Activated gamma-delta T cell (primary cell): ENCODE data around the gene IGF2BP2.
"Not testable (repeated sequence)": the region's sequence is repeated elsewhere in the genome, so short reads cannot be mapped to it uniquely, and the experiment has no call there.

Experiments used
- DNase-seq: peaks from one replicate; lab custom pipeline; 2025; lab: John Stamatoyannopoulos, UW

The IGF2BP2 gene

DNA sequence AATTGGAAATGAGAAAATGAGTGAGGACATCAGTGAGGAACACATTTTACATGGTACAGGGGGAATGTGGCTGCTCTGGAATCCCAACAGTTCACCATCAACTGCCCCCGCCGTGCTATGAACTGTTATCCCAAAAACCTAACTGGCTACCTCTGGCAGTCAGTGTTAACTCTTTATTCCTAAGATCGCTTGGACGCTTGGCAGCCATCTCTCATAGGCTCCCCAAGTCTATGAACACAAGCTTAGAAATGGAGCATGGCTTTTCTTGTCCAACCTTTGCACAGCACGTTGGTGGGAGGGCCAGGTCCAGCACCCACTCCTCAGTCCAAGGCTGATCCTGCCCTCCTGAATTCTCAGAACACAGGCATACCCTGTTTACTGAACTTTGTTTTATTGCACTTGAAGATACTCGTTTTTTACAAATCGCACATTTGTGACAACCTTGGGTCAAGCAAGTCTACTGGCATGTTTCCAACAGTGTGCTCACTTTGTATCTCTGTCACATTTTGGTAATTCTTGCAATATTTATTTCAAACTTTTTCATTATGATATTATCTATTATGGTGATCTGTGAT, 185.1 kb downstream of the IGF2BP2 start:
- no peak for DNase-seq

DNA sequence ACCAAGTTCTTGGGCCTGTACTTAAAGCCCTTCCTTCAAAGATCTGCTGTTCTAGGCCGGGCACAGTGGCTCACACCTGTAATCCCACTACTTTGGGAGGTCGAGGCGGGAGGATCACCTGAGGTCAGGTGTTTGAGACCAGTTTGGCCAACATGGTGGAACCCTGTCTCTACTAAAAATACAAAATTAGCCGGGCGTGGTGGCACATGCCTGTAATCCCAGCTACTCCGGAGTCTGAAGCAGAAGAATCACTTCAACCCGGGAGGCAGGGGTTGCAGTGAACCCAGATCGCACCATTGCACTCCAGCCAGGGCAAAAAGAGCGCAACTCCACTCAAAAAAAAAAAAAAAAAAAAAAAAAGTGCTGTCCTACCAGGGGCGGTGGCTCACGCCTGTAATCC, 186.2 kb downstream of the IGF2BP2 start:
- DNase-seq = not testable (repeated sequence)

DNA sequence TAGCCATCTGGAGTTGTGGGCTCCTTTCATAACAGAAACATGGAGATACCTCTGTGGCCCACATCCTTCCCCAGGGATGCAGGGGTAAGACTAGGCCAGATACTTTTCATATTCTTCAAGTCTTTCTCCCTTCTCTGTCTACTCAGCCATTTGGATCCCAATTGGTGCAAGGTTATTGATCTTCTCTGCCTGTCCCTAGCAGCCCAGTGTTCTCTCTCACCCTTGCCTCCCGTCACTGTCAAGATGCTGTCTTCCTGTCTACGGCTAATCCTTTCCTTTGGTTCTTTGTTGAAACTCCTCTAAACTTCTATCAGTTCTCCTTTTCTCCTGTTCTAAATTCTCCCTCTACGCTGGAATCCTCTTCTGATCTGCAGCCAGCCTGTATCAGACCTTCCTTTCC, 187.5 kb downstream of the IGF2BP2 start:
- DNase-seq = no peak

DNA sequence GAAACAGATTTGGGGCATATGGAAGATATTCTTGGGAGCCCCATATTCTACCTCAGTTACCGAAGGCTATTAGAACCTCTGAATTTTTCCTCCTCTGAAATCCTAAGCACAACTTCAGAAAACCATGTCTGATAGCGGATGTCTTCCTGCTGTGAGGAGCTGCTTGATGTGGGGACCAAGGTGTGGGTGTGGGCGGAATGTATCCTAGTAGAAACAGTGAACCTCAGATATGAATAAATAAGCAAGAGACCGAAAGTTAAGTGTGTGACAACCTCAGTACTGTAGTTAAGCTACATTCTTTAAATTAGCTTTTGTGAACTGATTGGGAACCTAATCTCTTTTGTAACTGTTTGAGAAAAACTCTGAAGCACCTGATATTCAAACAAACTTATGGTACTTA, 191.8 kb downstream of the IGF2BP2 start:
- DNase-seq = no peak

DNA sequence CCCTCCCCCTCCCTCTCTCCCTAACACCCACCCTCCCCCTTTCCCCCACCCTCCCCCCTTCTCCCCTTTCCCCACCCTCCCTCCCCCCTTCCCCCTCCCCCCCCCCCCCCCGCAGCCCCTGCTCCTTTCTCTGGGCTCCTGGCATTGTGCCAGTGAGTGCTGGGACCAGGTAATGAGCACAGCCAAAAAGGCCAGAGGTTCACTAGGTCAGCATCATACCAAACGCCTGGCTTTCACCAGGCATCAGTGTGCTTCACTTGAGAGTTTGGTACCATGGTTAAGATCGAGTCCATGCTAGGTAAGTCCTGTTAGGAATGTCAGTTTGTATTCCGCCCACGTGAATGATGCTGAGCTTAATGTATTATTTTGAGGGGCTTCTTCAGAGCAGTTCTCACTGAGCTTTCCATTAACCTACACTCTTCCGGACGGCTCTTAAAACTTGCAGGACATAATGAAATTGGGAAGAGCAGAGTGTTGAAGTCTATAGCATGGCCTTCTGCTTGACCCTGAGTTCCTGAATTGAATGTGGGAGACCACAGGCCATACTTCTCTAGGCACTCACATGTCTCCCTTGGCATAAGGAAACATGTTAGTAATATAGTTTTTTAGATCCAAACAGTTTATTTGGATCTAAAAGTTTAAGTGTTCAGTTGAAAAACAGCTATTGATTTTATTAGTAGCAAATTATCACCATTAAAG, 193.2 kb downstream of the IGF2BP2 start:
- no peak for DNase-seq

DNA sequence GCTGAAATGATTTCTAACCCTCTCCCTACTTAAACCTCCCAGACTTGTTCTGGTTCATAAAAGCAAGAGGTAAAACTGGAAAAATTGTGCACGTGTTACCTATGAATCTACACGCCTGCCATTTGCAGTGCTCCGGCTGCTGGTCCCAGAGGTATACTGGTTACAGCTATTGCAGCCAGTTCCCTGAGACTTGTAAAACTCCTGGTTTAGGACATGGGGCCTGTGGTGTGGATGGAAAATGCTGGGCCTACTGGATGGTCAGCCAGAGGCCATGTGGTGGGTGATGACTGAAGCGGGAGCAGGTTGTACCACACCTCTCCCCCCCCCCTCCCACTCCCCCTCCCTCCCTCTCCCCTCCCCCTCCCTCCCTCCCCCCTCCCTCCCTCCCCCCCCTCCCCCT, 193.7 kb downstream of the IGF2BP2 start:
- DNase-seq = no peak

DNA sequence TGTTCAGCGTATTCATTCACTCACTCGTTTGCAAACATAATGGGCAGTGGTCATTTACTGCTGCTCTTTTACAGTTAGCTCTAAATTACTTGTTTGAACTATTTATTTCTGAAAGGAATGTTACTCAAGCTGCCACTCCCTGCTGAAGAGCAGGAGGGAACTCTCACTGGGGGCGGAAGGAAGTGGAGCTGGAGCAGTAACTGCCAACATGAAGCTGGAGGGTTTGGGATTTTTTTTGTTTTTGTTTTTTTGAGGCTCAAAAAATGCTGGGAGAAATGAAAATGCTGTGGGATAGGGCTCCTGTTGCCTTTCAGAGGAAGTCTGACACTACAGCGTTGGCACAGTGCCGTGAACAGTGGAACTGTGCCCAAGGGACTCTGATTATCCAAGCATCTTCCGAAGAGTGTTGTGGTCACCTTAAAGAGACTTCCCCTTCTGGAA, 194.6 kb downstream of the IGF2BP2 start:
- no peak for DNase-seq

DNA sequence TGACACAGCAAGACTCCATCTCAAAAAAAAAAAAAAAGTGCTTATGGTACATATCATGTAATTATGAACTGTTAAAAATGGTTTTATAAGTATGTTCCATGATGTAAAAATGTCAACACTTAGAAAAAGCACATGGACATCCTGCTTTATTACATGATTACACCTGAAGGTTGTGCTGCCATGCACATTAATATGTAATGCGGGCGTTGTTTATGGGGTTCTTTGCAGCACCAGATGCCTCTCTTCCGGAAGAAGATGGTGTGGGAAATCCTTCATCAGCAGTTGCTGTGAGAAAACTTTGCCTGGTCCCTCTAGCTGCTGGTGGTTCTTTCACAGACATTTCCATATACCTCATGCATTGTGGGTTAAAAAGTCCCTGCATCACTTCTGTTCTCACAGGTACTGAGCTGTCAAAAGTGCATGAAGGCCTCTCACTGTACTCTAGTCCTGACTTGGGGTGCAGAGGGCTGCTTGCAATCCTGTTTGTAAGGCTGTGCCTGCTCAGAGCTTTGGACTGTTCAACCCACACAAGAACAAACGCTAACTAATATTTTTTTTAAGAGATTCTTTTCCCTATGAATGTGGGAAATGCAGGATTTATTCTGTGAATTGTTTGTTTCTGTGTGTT, 195.2 kb downstream of the IGF2BP2 start:
- DNase-seq = no peak

DNA sequence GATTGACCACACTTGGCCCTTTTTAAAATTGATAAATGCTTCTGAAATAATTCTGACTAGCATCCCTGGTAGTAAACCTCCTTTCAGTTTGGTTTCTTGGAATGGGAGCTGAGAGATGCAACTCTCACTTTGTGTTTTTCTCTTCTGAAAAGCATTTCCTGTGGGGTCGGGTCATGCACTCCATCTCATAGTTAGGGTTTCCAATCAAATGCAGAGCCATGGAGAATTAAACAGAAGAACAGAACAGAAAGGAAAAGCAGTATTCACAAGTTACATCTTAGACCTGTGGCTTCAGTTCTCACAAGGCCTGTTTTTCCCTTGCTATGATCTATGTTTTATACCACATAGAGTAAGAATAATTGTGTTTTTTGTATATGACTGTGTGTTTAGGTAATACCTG, 199.1 kb downstream of the IGF2BP2 start:
- DNase-seq = no peak

DNA sequence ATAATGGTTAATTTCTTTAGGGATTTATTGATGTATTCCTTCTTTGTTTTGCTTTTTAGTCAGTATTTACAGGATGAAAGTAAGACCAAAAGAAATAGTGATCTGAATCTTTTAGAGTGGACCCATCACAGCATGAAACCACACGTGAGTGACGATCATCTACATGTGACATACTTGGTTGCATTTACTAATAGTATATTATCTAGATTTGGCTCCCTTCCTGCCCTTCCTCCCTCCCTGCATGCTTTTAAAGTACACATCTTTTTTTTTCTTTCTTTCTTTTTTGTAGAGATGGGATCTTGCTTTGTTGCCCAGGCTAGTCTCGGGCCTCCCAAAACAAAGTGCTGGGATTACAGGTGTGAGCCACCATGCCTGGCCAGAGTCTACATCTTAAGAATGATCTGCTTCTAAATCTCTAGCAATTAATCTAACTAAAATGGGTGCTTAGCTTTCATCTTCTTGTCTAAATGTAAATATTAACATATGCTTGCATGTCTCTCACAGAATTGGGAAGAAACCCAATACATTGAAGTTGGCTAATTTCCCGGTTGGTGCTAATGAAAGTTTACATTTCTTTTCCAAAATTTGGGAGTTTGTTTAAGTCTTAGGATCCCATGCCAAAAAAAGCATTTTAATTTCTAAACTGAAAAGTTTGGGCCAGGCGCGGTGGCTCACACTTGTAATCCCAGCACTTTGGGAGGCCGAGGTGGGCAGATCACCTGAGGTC, 200.7 kb downstream of the IGF2BP2 start:
- DNase-seq = no peak

DNA sequence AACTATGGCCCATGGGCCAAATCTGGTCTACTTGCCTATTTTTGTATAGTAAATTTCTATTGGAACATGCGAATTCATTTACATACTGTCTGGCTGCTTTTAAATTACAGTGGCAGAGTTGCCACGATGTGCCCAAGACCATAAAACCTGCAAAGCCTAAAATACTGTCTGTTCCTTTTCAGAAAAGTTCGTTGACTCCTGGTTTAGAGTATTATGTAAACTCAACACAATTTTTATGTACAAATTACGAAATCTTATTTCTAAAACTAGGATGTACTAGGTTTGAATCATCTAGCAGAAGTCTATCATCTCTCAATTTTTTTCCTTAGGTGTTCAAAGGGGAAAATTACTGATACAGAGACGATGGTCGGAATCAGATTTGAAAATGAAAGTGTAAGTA, 211.8 kb downstream of the IGF2BP2 start:
- no peak for DNase-seq

DNA sequence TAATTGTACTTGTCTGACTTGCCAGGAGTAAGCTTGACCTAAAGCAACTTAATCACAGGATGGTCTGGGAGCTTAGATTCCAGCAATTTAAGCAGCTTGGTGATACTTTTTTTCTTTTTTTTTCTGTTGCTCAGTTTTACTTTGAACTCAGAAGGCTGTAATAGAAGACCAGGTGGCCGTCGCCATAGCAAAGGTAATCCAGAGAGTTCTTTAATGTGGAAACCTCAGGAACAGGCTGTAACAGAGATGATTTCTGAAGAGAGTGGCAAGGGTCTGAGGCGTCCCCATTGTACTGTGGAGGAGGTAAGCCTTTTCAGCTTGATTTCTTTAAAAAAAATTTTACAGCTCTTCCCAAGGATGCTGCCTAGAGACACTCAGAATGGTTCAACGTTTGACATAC, 218.6 kb downstream of the IGF2BP2 start:
- no peak for DNase-seq

DNA sequence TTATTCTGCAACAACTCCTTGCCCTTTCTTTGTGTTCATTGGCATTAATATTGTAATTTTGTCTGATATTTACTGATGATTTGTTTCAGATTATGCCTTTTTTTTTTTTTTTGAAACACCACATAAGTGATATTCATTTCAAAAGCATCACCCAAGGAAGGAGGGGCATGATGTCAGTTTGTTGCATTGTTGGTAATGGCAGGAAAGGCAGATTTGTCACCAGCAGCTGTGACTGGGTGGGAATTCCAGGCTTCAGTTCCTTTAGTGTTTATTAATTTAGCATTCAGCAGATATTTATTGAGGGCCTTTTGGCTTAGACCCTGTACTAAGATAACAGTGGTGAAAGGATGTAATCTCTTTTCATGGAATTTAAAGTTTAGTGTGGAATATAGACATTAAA, 219.3 kb downstream of the IGF2BP2 start:
- no peak for DNase-seq

DNA sequence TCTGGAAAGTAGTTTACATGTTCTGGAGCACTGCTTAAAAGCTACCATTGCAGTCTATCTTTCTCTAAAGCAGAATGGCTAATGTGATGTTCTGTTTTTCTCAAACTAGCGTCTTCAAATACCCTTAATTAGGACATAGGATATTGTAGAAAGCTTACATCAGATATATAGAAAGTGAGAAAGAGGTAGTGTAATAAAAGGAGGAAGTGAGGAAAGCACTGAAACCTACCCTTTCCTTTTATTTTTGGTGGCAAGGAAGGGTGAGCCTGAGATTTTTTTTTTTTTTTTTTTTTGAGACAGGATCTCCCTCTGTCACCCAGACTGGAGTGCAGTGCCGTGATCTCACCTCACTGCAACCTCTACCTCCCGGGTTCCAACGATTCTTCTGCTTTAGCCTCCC, 229.3 kb downstream of the IGF2BP2 start:
- no peak for DNase-seq

DNA sequence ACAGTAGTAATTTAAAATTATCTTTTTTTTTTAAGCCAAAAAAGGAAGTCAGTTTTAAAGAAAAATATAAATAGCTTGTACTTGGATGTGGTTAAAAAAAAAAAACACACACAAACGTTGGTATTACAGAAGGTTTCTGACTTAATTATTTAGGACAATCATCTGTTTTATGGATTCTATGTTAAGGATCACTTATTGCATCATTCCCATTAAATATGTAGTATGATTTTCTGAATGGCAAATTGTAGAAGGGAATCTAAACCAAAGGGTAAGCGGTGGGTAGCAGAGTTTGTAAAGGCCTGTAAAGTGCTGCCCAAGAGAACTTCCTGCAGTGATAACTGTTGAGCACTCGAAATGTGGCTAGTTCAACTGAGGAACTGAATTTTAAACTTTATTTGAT, 230.8 kb downstream of the IGF2BP2 start:
- DNase-seq = no peak
